Mammary epithelial cell (primary cell): Measurements from ENCODE around the gene MYL2.

Experiments
- EZH2 ChIP-seq: IDR thresholded peaks from 2 replicates; pipeline ENCODE4 v1.6.1; 2012; ENCODE audit warnings: low read length, inconsistent platforms, borderline replicate concordance
- TF ChIP-seq, protein P1 (sequence below), 2 donors: IDR thresholded peaks in 1 of 2; conservative IDR thresholded peaks in 1 of 2; 2 replicates each; pipeline ENCODE4 v1.5.1; 2011 to 2012; ENCODE audit warnings: inconsistent platforms in 2 of 2, low read length in 2 of 2, mild to moderate bottlenecking in 2 of 2, control low read depth in 1 of 2, low read depth in 1 of 2; ENCODE audit not compliant: insufficient read depth in 1 of 2; ENCODE audit errors: extremely low read depth in 1 of 2

DNA sequence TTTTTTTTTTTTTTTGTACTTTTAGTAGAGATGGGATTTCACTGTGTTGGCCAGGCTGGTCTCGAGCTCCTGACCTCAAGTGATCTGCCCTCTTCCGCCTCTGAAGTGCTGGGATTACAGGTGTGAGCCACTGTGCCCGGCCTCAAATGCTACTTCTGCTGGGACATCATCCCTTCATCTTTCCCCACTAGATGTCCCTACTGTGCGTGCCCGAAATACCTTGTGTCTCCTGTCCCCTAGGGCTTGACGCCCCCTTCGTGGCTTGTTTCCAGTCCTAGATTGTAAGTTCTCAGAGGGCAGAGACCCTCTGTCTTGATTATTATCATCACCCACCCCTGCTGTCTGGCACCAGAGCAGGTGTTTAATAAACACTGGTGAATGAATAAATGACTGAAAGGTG lies 58.6 kb downstream of the MYL2 start:
- TF ChIP-seq, protein P1, sequence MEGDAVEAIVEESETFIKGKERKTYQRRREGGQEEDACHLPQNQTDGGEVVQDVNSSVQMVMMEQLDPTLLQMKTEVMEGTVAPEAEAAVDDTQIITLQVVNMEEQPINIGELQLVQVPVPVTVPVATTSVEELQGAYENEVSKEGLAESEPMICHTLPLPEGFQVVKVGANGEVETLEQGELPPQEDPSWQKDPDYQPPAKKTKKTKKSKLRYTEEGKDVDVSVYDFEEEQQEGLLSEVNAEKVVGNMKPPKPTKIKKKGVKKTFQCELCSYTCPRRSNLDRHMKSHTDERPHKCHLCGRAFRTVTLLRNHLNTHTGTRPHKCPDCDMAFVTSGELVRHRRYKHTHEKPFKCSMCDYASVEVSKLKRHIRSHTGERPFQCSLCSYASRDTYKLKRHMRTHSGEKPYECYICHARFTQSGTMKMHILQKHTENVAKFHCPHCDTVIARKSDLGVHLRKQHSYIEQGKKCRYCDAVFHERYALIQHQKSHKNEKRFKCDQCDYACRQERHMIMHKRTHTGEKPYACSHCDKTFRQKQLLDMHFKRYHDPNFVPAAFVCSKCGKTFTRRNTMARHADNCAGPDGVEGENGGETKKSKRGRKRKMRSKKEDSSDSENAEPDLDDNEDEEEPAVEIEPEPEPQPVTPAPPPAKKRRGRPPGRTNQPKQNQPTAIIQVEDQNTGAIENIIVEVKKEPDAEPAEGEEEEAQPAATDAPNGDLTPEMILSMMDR (conservative IDR thresholded peaks at IDR 0.05 in 1 of 2, IDR thresholded peaks at IDR 0.05 in 1 of 2; ENCODE audit: extremely low read depth in 1 of 2, insufficient read depth in 1 of 2, low read depth in 1 of 2, low read length in 2 of 2) = no peak
- no peak for TF ChIP-seq EZH2
